Caki2 (cell line): ENCODE measurements around the gene NINJ1. TPM values are rescaled to one million over a fixed set of nuclear protein-coding genes. Genes with fewer than 3 reads are reported as not detected.
A peak's percentile ranks its signal among the peaks of the same experiment; 100 is the strongest.
"Not testable (repeated sequence)": the region's sequence is repeated elsewhere in the genome, so short reads cannot be mapped to it uniquely, and the experiment has no call there.

Source experiments
- DNase-seq: peaks from one replicate; pipeline ENCODE4 v3.0.0-alpha.2; 2015; ENCODE audit warnings: low read depth
- in situ Hi-C: cut with HindIII; loops from 2 replicates; pipeline ENCODE4 v1.10.0; 2016; ENCODE audit warnings: low sequenced_read_pairs, low pct_unique_long_range_greater_than_20kb, mixed read lengths
- total RNA-seq: library from RNA; depleted of rRNA; stranded (reverse); fragments of >200 nt; shearing (Covaris generic); gene quantifications from 2 replicates; pipeline ENCODE4 v1.2.3, GENCODE V29; 2014; ENCODE audit warnings: low replicate concordance

NINJ1 gene
- total RNA-seq, 1 experiment from 2014 or later, result 53.5 TPM

DNA sequence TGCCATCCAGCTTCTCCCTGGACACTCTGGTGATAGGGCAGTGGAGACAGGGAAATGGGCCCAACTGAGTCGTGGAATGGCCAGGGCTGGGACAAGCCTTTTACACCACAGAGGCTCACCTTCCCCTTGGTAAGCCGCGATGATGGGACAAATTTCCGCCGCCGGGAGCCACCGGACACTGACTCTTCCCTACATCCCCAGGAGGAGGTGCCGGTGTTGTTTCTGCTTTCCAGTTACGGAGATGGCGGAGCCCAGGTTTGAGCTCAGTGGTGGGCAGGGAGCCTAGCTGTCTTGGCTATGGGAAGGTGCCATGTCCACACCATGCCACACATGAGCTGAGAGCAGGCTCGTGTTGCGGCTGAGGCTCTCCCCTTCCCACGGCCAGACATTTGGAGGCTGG, 30.0 kb upstream of the NINJ1 start:
- no peak for DNase-seq
- in situ Hi-C loops, result no loop called here

DNA sequence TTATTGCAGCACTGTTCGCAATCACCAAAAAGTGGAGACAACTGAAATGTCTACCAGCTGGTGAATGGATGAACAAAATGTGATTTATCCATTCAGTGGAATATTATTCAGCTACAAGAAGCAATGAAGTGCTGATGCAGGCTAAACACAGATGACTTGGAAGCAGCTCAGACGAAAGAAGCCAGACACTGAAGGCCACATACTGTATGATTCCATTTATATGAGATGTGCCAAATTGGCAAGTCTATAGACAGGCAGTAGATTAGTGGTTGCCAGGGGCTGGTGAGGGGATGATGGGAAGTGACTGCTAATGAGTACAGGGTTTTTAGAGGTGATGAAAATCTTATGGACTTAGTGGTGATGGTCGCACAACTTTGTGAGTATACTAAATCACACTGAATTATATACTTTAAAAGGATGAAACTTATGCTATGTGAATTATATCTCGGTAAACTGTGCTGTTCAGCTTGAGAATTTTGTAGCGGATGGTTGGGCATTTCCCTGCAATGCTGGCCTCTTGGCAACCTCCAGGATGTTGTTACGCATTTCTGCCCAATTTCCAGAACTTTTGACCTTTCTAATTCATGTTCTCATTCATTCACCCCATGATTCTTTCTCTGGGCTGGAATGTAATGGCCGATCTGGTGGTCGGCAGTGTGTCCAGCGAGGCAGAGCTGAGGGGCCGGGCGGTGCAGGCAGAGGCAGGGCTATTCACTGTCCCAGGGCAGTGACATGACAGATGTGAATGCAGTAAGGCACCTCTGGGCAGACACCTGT, 27.9 kb upstream of the NINJ1 start:
- in situ Hi-C loops, result no loop called here
- DNase-seq, result no peak

DNA sequence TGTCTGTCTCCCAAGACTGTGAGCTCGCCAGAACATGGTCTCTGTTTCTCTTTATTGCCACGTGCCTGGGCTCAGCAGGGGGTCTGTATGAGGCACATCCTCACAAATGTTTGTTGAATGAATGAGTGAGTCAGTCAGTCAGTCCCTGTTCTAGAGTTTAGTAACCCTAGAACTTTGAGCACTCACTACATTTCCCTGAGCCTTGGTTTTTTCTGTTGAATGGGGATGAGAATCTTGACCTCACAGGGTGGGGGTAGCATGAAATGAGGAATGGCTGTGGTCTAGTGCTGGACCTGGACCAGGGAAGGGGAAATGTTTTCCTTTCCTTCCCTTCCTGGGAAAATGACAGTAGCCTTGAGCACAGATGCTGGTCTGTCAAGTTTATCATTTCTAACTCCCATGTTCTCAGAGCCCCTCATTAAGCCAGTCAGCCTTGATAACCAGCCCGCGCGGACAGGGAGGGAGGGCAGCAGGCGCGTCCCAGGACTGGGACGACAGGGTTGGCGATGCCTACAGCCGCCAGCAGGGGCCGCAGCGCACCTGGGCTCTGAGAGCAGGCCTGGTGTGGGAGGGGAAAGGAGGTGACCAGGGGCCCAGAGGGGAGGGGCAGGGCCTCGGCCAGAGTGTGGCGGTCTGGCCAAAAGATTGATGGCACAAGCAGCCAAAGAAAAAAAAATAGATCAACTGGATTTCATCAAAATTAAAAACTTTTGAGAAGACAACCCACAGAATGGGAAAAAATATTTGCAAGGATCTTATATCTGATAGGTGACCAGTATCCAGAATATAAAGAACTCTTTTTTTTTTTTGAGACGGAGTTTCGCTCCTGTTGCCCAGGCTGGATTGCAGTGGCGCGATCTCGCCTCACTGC, 25.8 kb upstream of the NINJ1 start:
- in situ Hi-C loops, result no loop called here
- peak; percentile 83 for DNase-seq

DNA sequence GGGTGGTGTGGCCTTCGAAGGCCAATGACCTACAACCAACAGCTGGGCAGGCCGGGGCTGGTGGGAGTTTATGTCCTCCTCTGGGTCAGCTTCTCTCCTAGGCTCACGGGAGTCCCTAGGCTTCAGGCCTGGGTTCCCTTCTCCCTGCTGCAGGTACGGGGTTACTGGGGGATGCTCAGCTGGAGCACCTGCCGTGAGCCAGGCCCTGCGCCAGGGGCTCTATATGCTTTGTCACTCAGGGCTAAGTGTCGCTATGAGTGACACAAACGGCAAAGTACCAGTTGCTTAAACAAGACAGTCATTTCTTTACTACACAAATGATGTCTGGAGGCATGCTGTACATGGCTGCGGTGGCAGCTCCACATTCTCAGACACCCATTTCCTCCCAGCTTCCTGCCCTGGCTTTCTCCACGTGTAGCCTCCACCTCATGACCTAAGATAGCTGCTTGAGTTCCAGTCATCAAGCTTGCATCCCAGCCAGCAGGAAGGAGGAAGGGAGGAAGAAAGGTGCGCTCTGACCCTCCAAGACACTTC, 22.5 kb upstream of the NINJ1 start:
- DNase-seq, result no peak
- in situ Hi-C loops, result no loop called here

DNA sequence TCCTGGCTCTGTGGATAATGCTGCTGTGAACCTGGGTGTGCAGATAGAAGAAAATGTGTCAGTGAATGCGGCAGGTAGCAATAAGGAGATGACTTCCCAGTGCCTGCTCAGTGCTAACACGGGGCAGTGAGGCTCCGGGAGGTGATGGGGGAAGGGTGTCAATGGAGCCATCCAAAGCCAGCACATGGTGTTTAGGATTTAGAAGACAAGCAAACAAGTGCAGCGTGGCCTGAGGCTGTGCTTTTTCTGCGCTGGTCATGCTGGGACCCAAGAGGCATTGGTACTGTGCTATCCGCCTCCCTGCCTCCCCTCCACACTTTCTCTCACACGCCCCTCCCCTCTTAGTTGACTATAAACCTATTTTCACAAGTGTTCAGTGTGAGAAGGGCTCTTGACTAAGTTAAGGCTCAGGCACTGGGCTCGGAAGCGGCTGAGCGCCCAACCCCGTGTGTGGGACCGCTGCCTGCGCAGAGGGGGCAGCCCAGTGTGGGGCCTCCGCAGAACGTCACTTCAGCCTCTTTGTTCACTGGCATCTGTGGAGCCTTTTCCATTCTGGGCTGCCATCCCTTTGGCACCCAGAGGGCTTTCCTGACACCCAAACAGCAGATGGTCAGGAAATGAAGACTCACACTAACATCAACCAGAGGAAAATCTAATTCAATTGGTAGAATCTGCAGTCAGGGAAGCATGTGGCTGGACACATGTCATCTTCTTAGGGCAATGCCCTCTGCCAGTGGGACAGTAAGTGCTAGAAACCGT, 21.8 kb upstream of the NINJ1 start:
- in situ Hi-C loops, result no loop called here
- DNase-seq, result no peak

DNA sequence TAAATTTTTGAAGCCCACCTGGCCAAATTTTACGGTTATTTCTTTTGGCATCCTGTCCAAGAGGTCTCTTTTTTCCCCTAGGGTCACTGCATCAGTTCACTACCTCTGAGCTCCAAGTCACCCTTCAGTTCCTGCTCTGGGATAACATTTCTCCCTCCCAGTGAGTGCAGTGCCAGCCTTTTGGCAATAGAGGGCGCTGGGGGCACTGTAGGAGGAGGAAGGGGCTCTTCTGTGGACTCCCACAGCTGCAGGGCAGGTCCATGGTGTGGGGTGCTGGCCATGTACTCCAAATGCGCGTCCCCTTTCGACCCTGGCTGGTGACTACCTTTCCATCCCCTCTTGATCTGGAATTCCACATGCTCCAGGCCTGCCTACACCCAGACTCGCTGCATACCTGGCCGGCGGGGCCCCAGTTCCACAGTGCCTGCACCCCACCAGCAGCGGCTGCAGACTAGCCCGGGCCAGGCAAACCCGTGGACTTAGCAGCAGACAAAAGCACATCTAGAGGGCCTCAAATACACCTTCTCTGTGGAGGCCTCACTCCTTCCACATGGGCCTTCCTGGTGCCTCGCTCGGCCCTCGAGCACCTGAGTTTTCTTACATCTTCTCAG, 20.3 kb upstream of the NINJ1 start:
- in situ Hi-C loops, result no loop called here
- peak; percentile 45 for DNase-seq

DNA sequence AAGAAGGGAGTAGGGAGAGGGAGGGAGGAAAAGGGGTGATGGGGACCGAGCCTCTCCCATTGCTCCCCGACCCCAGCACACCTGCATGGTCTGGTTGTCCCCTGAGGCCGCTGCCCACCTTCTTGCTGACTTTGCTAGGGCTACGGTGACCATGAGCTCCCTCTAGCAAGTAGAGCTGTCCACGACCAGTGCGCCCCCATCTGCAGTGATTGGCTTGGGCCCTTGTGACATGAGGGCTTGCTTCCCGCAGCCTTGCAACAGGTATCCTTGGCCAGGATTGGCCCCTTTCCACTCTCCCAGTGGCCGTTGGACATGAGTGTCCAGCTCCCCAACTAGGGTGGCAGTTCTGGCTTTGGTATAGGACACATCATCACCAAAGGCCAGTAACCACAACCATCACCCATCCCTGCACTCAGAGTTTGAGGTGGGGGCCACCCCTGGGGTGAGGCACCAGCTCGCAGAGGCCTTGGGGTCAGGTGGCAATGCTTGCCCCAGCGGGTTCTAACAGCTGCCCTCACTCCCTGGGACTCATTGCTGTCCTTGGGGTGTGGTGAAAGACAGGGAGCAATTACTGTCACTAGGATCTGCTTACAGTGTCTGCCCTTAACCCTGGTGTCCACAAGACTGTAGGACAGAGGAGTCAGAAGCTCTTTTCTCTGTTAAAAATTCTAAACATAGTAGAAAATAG, 17.2 kb upstream of the NINJ1 start:
- DNase-seq, result no peak
- in situ Hi-C loops, result no loop called here

DNA sequence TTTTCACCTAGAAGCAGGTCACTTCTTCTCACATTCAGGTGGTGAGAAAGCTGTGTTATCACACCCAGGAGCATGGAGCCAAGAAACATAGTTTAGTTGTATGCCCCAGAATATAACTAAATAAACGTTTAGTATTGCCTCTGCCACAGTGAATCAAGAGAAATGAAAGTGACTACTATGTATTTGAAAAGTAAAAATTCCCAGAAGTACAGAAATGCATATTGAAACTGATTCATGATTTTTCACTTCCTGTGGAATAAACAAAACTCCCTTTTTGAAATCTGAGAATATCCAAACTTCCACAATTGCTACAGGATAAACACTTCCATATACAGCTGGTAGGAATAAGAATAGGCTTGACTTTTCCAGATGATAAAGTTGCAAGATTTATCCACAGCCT, 15.3 kb upstream of the NINJ1 start:
- DNase-seq, result no peak
- in situ Hi-C loops, result no loop called here

DNA sequence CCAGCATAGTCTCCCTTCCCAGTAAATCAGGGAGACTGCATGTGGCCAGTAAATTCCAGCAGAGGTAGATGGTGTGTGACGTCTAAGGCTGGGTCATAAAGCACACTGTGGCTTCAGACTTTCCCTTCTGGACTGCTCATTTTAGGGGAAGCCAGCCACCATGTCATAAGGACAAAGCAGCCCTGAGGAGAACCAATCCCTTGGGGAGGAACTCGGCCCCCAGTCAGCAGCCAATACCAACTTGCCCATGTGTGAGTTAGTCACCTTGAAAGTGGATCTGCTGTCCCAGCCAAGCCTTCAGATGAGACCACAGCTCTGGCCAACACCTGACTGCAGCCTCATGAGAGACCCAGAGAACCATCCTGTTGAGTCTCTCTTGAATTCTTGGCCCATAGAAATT, 14.7 kb upstream of the NINJ1 start:
- in situ Hi-C loops, result no loop called here
- no peak for DNase-seq

DNA sequence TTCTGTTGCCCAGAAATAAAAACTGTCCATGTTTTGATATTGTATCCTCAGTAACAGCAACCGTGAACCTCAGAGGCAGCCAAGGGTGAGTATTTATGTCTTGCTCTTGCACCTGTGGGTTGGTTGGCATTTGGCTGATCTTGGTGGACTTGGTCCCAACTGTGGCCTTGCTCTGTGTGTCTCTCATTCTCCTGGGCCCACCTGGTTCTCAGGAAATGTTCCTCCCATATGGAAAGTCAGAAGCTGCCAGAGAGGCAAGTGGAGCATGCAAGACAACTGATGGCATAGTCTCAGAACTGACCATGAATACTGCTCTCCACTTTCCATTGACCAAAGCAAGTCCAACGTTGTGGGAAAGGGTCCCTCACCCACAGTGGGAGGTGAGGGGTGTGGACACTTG, 13.6 kb upstream of the NINJ1 start:
- in situ Hi-C loops, result no loop called here
- no peak for DNase-seq

DNA sequence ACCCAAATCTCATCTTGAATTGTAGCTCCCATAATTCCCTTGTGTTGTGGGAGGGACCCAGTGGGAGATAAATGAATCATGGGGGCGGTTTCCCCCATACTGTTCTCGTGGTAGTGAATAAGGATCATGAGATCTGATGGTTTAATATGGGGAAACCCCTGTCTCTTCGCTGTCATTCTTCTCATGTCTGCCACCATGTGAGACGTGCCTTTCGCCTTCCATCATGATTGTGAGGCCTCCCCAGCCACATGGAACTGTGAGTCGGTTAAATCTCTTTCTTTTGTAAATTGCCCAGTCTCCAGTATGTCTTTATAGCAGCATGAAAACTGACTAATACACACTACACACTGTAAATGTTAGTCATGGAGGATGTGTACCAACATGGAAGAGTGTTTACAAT, 12.6 kb upstream of the NINJ1 start:
- in situ Hi-C loops, result not testable (repeated sequence)
- peak; percentile 29 for DNase-seq

DNA sequence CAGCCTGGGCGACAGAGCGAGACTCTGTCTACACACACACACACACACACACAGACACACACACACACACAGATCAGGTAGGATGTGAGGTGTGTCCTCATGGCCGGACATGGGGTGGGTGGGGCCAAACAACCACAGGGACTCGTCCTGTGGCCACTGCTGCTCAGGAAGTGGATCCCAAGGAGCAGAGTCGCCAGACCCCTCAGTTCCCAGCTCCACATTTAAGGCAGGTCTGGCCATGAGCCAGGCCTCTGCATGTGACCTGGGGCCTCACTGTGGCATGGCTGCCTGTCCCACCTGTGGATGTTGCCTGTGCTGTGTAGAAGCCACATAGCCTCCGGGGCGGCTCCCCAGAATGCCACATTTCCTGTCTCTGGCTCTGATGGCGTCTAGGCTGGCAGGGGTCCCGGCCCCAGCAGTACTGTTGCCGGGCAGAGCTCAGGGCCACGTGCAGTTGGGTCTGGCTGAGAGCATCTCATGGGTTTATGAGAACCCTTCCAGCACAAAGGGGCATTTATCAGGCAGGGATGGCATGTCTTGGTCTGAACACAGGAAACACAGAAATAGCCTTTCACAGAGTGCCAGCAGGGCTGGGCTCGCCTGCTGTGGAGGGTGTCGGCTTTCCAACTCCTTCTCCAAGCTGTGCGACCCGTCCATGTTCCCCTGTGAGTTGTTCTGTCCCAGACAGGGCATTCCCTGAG, 9.9 kb upstream of the NINJ1 start:
- DNase-seq, result no peak
- in situ Hi-C loops, result no loop called here

DNA sequence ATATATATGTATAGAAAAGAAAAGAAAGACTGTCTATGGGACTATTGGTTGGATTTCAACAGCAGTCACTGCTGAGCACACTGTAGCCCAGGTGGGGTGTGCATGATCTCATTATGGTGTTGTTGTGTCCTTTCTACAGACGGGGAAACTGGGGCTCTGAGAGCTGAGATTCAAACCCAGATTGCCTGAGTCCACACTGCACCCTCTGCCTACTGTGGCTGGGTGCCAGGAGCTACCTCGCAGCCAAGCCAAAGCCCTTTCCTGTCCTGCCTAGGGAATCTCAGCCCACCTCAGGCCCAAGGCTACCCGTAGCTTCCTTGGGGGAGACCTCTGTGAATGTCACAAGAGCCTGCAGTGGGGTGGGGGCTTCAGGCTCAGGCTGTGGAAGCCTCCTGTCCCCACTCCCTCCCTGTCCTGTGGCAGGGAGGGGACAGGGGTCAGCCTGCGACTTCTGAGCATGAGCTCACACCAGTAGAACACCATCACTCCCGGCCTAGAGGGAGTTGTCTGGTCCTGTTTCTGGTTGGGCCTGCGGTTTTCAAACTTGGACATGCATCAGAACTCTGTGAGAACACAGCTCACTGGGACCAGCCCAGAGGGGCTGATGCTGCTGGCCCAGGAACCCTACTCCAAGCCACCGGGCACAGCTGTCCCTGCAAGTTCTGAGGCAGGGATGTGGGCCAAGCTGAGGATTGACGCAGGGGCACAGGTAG, 7.9 kb upstream of the NINJ1 start:
- in situ Hi-C loops, result no loop called here
- no peak for DNase-seq

DNA sequence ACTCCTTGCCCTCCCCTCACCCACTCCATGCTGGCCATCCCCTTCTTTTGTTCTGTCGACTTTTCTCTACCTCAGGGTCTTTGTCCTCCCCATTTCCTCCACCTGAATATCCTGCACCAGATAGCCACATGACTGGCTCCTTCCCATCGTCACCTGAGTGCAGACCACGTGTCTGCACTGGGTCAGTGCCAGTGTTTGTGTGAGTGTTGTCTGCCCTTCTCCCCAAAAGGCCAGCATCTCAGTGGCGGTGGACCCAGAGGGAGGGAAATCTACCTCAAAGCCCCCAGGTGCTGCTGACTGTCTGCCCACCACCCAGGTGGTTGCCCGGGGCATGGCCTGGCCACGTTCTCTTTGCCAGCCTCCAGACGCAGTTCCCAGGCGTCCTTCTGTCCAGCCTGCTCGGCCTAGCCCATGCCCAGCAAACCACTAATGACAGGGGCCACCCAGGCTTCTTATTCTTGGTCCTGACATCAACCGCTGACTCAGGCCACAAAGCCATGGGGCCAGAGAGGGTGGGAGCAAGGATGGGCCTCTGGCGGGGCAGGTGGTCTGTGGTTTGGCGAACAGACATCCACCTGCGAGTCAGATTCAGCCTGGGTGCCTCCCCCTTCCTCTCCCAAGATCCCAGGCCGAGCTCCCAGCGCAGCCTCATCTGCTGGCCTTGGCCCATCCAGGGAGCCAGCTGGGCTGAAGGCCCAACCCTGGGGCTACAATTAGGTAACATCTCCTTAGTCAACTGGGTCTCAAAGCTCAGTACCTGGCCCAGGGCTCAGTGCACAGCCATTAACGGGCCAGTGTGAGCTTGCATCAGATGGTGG, 5.5 kb upstream of the NINJ1 start:
- no peak for DNase-seq
- in situ Hi-C loops, result no loop called here

DNA sequence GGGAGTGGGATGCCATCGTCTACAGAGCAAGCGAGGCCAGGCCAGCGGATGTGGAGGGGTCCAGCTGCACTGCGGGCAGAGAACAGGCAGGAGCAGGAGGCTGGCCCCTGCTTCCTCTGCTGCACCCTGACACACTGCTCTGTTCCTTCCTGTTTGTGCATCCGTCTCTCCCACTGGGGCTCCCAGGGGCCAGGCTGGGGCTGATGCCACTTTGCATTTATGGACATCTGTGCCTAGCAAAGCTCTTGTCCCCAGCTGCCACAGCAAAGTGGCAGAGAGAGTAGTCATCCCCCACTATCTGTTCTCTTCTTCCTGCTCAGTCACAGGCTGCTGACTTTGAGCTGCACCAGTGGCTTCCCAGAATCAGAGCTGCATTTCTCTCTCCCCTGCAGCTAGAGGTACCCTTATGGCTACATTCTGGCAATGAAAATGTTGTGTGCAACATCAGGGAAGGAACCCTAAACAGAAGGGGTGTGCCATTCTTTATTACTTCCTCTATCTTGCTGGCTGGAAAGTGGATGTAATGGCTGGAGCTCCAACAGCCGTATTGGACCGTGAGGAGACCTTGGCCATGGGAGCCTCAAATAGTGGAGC, 4.2 kb upstream of the NINJ1 start:
- in situ Hi-C loops, result no loop called here
- DNase-seq, result no peak

DNA sequence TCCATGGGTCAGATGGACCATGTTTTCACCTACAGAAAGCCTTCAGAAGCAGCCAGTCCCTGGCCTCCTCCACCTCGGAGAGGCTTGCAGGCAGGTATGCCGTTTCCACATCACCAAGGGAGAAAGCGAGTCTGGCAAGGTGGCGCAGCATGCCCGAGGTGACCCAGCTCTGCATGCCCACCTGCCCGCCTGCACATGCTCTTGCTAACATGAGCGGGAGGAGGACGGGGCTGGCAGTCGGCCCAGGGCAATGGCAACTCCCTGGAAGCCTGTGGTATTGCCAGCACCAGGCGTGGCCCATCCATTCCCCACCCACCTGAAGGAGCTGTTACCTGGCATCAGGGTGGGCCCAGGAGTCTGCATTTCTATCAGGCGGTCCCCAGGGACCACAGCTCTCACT, 3.3 kb upstream of the NINJ1 start:
- in situ Hi-C loops, result no loop called here
- DNase-seq, result no peak
